GM12878 (cell line): ENCODE data around the gene GALNTL6. TPM values are rescaled to one million over a fixed set of nuclear protein-coding genes. Genes with fewer than 3 reads are reported as not detected.

Experiments used
- ATAC-seq: fragments of 200-7000 bp; cut with Tn5 transposase; 3 replicates; pipeline ENCODE4 v1.9.1; 2020; ENCODE audit warnings: mild to moderate bottlenecking, moderate library complexity
- BruUV-seq: library from RNA; stranded (reverse); fragments of 400-500 nt; replicated peaks from 2 replicates; lab custom pipeline; 2021; lab: Mats Ljungman, UMichigan
- CTCF ChIA-PET: fragments of 300-600 bp; sonication (Branson Sonifier 250); formaldehyde crosslinking; extraction: SDS; loops from one replicate; lab custom pipeline; 2021; ENCODE audit warnings: inconsistent platforms; lab: Yijun Ruan, JAX
- POLR2A ChIA-PET: fragments of 350-600 bp; formaldehyde crosslinking; extraction: SDS; loops from one replicate; lab custom pipeline; 2021; ENCODE audit warnings: inconsistent platforms; lab: Charles Lee
- RAD21 ChIA-PET: fragments of 300-600 bp; sonication (Branson Sonifier 250); formaldehyde crosslinking; loops from one replicate; lab custom pipeline; 2023; ENCODE audit warnings: antibody characterized with exemption; ENCODE audit not compliant: unreplicated experiment; lab: Charles Lee
- SMC1A ChIA-PET: fragments of 300-600 bp; sonication (Branson Sonifier 250); formaldehyde crosslinking; loops from one replicate; lab custom pipeline; 2023; ENCODE audit not compliant: unreplicated experiment, uncharacterized antibody; lab: Charles Lee
- DNase-seq: peaks from one replicate; pipeline ENCODE4 v3.0.0-alpha.2; 2011; ENCODE audit warnings: low read depth, low spot score
- FAIRE-seq: peaks from 3 replicates; lab custom pipeline; 2011; peaks lifted over from hg19 to GRCh38; lab: Jason Lieb, UNC
- H2AFZ ChIP-seq: 2 replicates; pipeline ENCODE4 v1.6.0; 2011; ENCODE audit warnings: low read depth, low read length, control low read depth; ENCODE audit not compliant: control insufficient read depth
- H3K27ac ChIP-seq: 2 replicates; pipeline ENCODE4 v1.5.1; 2011; ENCODE audit warnings: control low read depth; ENCODE audit not compliant: control insufficient read depth, insufficient read depth
- H3K27me3 ChIP-seq, 2 experiments: replicated peaks in 1 of 2; 2 replicates each; pipeline versions ENCODE4 v1.6.0 to v1.6.1; 2011; ENCODE audit warnings: low read length in 1 of 2; ENCODE audit not compliant: control insufficient read depth in 2 of 2, insufficient read depth in 2 of 2
- H3K36me3 ChIP-seq, 2 experiments: 2 replicates each; pipeline ENCODE4 v1.5.1; 2011; ENCODE audit warnings: low read length in 1 of 2; ENCODE audit not compliant: control insufficient read depth in 2 of 2, insufficient read depth in 2 of 2
- H3K4me1 ChIP-seq: 2 replicates; pipeline ENCODE4 v1.6.1; 2011; ENCODE audit warnings: mild to moderate bottlenecking, low read length, moderate library complexity, mixed read lengths; ENCODE audit not compliant: control insufficient read depth, insufficient read depth
- H3K4me2 ChIP-seq: 2 replicates; pipeline ENCODE4 v1.6.0; 2011; ENCODE audit warnings: control low read depth; ENCODE audit not compliant: control insufficient read depth, insufficient read depth
- H3K4me3 ChIP-seq: fragments of 200-600 bp; sonication (generic); 2 replicates; pipeline ENCODE4 v1.5.1; 2016
- H3K79me2 ChIP-seq: 2 replicates; pipeline ENCODE4 v1.6.0; 2011; ENCODE audit warnings: low read length; ENCODE audit not compliant: control insufficient read depth, insufficient read depth
- H3K9ac ChIP-seq: 2 replicates; pipeline ENCODE4 v1.8.0; 2011; ENCODE audit warnings: low read length, control low read depth, mixed read lengths; ENCODE audit not compliant: control insufficient read depth, insufficient read depth
- H3K9me3 ChIP-seq: replicated peaks from 3 replicates; pipeline ENCODE4 v1.5.1; 2011; ENCODE audit warnings: mild to moderate bottlenecking, low read length; ENCODE audit not compliant: control insufficient read depth, insufficient read depth
- H4K20me1 ChIP-seq: 2 replicates; pipeline ENCODE4 v1.6.0; 2011; ENCODE audit not compliant: control insufficient read depth, insufficient read depth
- ATF2 ChIP-seq: IDR thresholded peaks from 2 replicates; pipeline ENCODE4 v1.6.1; 2012; ENCODE audit warnings: low read length, inconsistent platforms
- ATF3 ChIP-seq: IDR thresholded peaks from 2 replicates; pipeline ENCODE4 v1.6.1; 2011; ENCODE audit warnings: low read depth, mild to moderate bottlenecking, low read length, moderate library complexity, borderline replicate concordance; ENCODE audit errors: extremely low read depth
- ETV6 ChIP-seq, 2 experiments: fragments of 450-650 bp in 1 of 2; IDR thresholded peaks in 1 of 2; conservative IDR thresholded peaks in 1 of 2; 2 replicates each; pipeline ENCODE4 v1.6.1; 2014; ENCODE audit warnings: antibody characterized with exemption in 1 of 2, borderline replicate concordance in 1 of 2, low read depth in 1 of 2, mild to moderate bottlenecking in 1 of 2, moderate library complexity in 1 of 2
- MEF2B ChIP-seq: fragments of 450-650 bp; IDR thresholded peaks from 2 replicates; pipeline ENCODE4 v1.6.1; 2018; ENCODE audit warnings: mild to moderate bottlenecking, moderate library complexity; ENCODE audit not compliant: partially characterized antibody, poor library complexity, severe bottlenecking
- PRDM15 ChIP-seq: fragments of 450-650 bp; formaldehyde crosslinking; IDR thresholded peaks from 2 replicates; pipeline ENCODE4 v1.4.0; 2020; ENCODE audit warnings: mild to moderate bottlenecking, moderate library complexity
- RB1 ChIP-seq: fragments of 450-650 bp; formaldehyde crosslinking; IDR thresholded peaks from 2 replicates; pipeline ENCODE4 v1.6.1; 2017; ENCODE audit warnings: mild to moderate bottlenecking, borderline replicate concordance
- in situ Hi-C: fragments of 300-500 bp; cut with MboI; formaldehyde crosslinking; loops from 9 replicates; pipeline ENCODE4 v1.14.3; 2018; ENCODE audit warnings: mixed read lengths
- intact Hi-C: fragments of 100-400 bp; cut with micrococcal nuclease; formaldehyde crosslinking; loops from one replicate; pipeline ENCODE4 v1.14.2; 2022; ENCODE audit not compliant: unreplicated experiment
- polyA plus RNA-seq, 11 experiments: library from polyadenylated mRNA; depleted of rRNA in 4 of 11; unstranded in 6 of 11; stranded (reverse) in 5 of 11; fragments of >200 nt; fragmentation: Nextera tagmentation in 4 of 11; fragmentation: Illumina TruSeq in 1 of 11; extraction: Ambion mirVana in 4 of 11; extraction: Trizol in 1 of 11; gene quantifications; 1 replicate in 1 of 11; 2 replicates in 10 of 11; pipeline versions ENCODE4 v1.2.1 to v1.2.3, GENCODE V29; 2011 to 2016; ENCODE audit warnings: inconsistent platforms in 2 of 11, missing spikeins in 2 of 11, low read depth in 1 of 11
- total RNA-seq, 4 experiments: library from RNA; depleted of rRNA in 3 of 4; stranded (reverse); fragments of >200 nt in 3 of 4; fragmentation: Illumina TruSeq in 1 of 4; extraction: Trizol in 1 of 4; gene quantifications; 2 replicates each; pipeline versions ENCODE4 v1.2.1 to v1.2.3, GENCODE V29; 2013 to 2021

The GALNTL6 gene
- total and polyA plus RNA-seq, 10 of the 15 experiments (the other 5 are each of a cell fraction or from before 2014, with no cell fraction given), result 0.01 to 0.29 TPM; not detected in 8

- intact Hi-C loops (no loop called here), in situ Hi-C loops (no loop called here)
- ChIA-PET RAD21 (no interaction called here), POLR2A (no interaction called here), CTCF (no interaction called here), SMC1A (interaction anchor here (1.6 kb wide), 1 partner anchor 15 kb away, joined by 3 read pairs; no protein-coding TSS in a partner anchor)
- no peak overlapping the region for H2AFZ ChIP-seq
- no TSS peak for BruUV-seq
- no peaks in the 10 kb centered on the region for H3K36me3 ChIP-seq
- no peak for ATAC-seq
- H3K9me3 ChIP-seq, result no peaks in the 10 kb centered on the region
- H3K79me2 ChIP-seq, result no peaks in the 10 kb centered on the region
- DNase-seq, result no peak
- no peak for FAIRE-seq
- H3K4me2 ChIP-seq, result no peak overlapping the region
- H4K20me1 ChIP-seq, result no peaks in the 10 kb centered on the region
- H3K9ac ChIP-seq, result no peak overlapping the region
- H3K4me3 ChIP-seq, result no peak overlapping the region
- TF ChIP-seq RB1 (no peak), ATF2 (no peak), PRDM15 (CRISPR knock-in tag) (no peak), ETV6 (conservative IDR thresholded peaks at IDR 0.05 in 1 of 2, IDR thresholded peaks at IDR 0.05 in 1 of 2; ENCODE audit: borderline replicate concordance in 1 of 2, low read depth in 1 of 2) (no peak), MEF2B (no peak), ATF3 (no peak)
- no peak overlapping the region for H3K27ac ChIP-seq
- H3K27me3 ChIP-seq, result no peaks in the 10 kb centered on the region
- H3K4me1 ChIP-seq, result no peaks in the 10 kb centered on the region
Measured at GRCh38 chr4:171981185-171981584, 168.0 kb downstream of the GALNTL6 start.
